GM12878 (cell line): ENCODE data around the gene SPAG7. TPM values are rescaled to one million over a fixed set of nuclear protein-coding genes. Genes with fewer than 3 reads are reported as not detected.
A peak's percentile ranks its signal among the peaks of the same experiment; 100 is the strongest.

Source experiments
- HDGF ChIP-seq: fragments of 450-650 bp; IDR thresholded peaks from 2 replicates; pipeline ENCODE4 v1.6.1; 2016; ENCODE audit warnings: antibody characterized with exemption
- IRF4 ChIP-seq: IDR thresholded peaks from 2 replicates; pipeline ENCODE4 v1.6.1; 2011; ENCODE audit warnings: low read depth, low read length
- JUND ChIP-seq: IDR thresholded peaks from 2 replicates; pipeline ENCODE4 v1.6.1; 2012; ENCODE audit warnings: low read depth, mild to moderate bottlenecking, low read length, improper control_type of control experiment, moderate library complexity
- MXI1 ChIP-seq: fragments of 150-350 bp; IDR thresholded peaks from 2 replicates; pipeline ENCODE4 v1.6.1; 2011; ENCODE audit warnings: low read depth, mild to moderate bottlenecking, inconsistent platforms, low read length, improper control_type of control experiment
- MYC ChIP-seq: IDR thresholded peaks from 2 replicates; pipeline ENCODE4 v1.6.1; 2011; ENCODE audit warnings: mild to moderate bottlenecking, low read length, moderate library complexity, inconsistent platforms; ENCODE audit not compliant: insufficient read depth, insufficient replicate concordance, insufficient read length, severe bottlenecking
- NR2C1 ChIP-seq: fragments of 450-650 bp; IDR thresholded peaks from 2 replicates; pipeline ENCODE4 v1.6.1; 2017; ENCODE audit warnings: antibody characterized with exemption, mild to moderate bottlenecking, moderate library complexity
- SMC3 ChIP-seq: IDR thresholded peaks from 2 replicates; pipeline ENCODE4 v1.6.1; 2011; ENCODE audit warnings: low read length, improper control_type of control experiment, borderline replicate concordance
- SREBF1 ChIP-seq: IDR thresholded peaks from 2 replicates; pipeline ENCODE4 v1.6.1; 2012; ENCODE audit warnings: mild to moderate bottlenecking, low read length
- SUPT20H ChIP-seq: IDR thresholded peaks from 2 replicates; pipeline ENCODE4 v1.6.1; 2011; ENCODE audit warnings: low read depth, mild to moderate bottlenecking, low read length, moderate library complexity, borderline replicate concordance; ENCODE audit not compliant: control insufficient read depth
- TAF1 ChIP-seq: IDR thresholded peaks from 2 replicates; pipeline ENCODE4 v1.6.1; 2011; ENCODE audit warnings: mild to moderate bottlenecking, low read depth, low read length, borderline replicate concordance
- ZNF207 ChIP-seq: fragments of 450-650 bp; IDR thresholded peaks from 2 replicates; pipeline ENCODE4 v1.6.1; 2014; ENCODE audit warnings: antibody characterized with exemption, mild to moderate bottlenecking, borderline replicate concordance
- ZNF622 ChIP-seq: fragments of 450-650 bp; IDR thresholded peaks from 2 replicates; pipeline ENCODE4 v1.6.1; 2017; ENCODE audit warnings: mild to moderate bottlenecking, inconsistent platforms
- polyA plus RNA-seq, 11 experiments: library from polyadenylated mRNA; depleted of rRNA in 4 of 11; unstranded in 6 of 11; stranded (reverse) in 5 of 11; fragments of >200 nt; fragmentation: Nextera tagmentation in 4 of 11; fragmentation: Illumina TruSeq in 1 of 11; extraction: Ambion mirVana in 4 of 11; extraction: Trizol in 1 of 11; gene quantifications; 1 replicate in 1 of 11; 2 replicates in 10 of 11; pipeline versions ENCODE4 v1.2.1 to v1.2.3, GENCODE V29; 2011 to 2016; ENCODE audit warnings: inconsistent platforms in 2 of 11, missing spikeins in 2 of 11, low read depth in 1 of 11
- total RNA-seq, 4 experiments: library from RNA; depleted of rRNA in 3 of 4; stranded (reverse); fragments of >200 nt in 3 of 4; fragmentation: Illumina TruSeq in 1 of 4; extraction: Trizol in 1 of 4; gene quantifications; 2 replicates each; pipeline versions ENCODE4 v1.2.1 to v1.2.3, GENCODE V29; 2013 to 2021
- TF ChIP-seq, protein P1 (sequence below): fragments of 450-650 bp; IDR thresholded peaks from 2 replicates; pipeline ENCODE4 v1.6.1; 2017; ENCODE audit warnings: mild to moderate bottlenecking, moderate library complexity
- TF ChIP-seq, protein P2 (sequence below): fragments of 450-650 bp; IDR thresholded peaks from 2 replicates; pipeline ENCODE4 v1.6.1; 2016; ENCODE audit warnings: mild to moderate bottlenecking
- TF ChIP-seq, protein P3 (sequence below): IDR thresholded peaks from 2 replicates; pipeline ENCODE4 v1.6.1; 2011; ENCODE audit warnings: borderline replicate concordance, low read depth, mild to moderate bottlenecking, moderate library complexity, low read length; ENCODE audit not compliant: insufficient read depth, poor library complexity, severe bottlenecking
- TF ChIP-seq, protein P4 (sequence below): fragments of 450-650 bp; IDR thresholded peaks from 2 replicates; pipeline ENCODE4 v1.6.1; 2017; ENCODE audit warnings: mild to moderate bottlenecking, moderate library complexity

Gene SPAG7
- total and polyA plus RNA-seq, 10 of the 15 experiments (the other 5 are each of a cell fraction or from before 2014, with no cell fraction given), result 7.9 to 146 (median 88.7) TPM

DNA sequence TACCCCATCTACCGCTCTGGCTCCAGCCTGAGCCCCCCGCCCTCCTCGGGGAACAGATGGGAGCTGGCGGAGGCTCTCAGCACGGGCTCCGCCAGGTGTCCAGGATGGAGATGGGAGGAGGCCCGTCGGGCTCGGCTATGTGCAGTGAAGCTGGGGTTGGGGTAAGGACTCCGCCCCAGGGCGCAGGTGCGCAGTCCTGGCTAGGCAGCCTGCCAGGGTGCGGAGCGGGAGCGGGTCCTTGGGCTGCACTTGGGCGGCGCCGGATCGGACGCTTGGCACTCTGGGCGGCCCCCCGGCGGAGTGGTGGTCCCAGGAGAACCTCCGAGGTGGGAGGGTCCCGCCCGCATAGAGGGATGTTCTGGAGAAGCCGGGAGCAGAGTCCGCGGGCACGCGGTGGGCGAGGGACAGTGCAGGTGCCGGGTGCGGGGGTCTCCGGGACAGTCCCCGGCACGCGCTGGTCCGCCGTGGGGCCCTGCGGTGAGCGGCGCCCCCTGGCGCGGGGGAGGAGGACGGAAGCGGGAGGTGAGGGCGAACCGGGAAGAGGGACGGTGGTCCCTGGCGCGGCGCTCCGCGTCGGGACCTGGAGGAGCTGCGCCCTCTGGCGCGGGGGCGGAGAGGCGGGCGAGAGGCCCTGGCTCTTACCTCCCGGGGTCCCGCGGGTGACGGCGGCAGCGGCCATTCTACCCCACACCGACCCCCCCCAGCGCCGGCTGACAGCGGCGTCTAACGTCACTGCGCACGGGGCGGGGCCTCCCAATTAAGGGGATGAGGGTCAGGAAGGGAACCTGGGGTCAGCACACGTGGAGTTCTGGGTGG, 19.5 kb upstream of the SPAG7 start, which contains the start of gene CAMTA2 (continued):
- TF ChIP-seq, protein P1, sequence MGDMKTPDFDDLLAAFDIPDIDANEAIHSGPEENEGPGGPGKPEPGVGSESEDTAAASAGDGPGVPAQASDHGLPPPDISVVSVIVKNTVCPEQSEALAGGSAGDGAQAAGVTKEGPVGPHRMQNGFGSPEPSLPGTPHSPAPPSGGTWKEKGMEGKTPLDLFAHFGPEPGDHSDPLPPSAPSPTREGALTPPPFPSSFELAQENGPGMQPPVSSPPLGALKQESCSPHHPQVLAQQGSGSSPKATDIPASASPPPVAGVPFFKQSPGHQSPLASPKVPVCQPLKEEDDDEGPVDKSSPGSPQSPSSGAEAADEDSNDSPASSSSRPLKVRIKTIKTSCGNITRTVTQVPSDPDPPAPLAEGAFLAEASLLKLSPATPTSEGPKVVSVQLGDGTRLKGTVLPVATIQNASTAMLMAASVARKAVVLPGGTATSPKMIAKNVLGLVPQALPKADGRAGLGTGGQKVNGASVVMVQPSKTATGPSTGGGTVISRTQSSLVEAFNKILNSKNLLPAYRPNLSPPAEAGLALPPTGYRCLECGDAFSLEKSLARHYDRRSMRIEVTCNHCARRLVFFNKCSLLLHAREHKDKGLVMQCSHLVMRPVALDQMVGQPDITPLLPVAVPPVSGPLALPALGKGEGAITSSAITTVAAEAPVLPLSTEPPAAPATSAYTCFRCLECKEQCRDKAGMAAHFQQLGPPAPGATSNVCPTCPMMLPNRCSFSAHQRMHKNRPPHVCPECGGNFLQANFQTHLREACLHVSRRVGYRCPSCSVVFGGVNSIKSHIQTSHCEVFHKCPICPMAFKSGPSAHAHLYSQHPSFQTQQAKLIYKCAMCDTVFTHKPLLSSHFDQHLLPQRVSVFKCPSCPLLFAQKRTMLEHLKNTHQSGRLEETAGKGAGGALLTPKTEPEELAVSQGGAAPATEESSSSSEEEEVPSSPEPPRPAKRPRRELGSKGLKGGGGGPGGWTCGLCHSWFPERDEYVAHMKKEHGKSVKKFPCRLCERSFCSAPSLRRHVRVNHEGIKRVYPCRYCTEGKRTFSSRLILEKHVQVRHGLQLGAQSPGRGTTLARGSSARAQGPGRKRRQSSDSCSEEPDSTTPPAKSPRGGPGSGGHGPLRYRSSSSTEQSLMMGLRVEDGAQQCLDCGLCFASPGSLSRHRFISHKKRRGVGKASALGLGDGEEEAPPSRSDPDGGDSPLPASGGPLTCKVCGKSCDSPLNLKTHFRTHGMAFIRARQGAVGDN, result peak; percentile 27; the same call in 1 of the 2 replicates
- TF ChIP-seq TAF1, result peak; percentile 62; the same call in 1 of the 2 replicates
- TF ChIP-seq ZNF622, result no peak
- TF ChIP-seq MYC, result peak; percentile 78
- TF ChIP-seq SREBF1, result 0 out of 2 replicates have a peak, but pooled peaks have one; percentile 42
- peak; percentile 23; the same call in 1 of the 2 replicates for TF ChIP-seq SMC3
- TF ChIP-seq, protein P2, sequence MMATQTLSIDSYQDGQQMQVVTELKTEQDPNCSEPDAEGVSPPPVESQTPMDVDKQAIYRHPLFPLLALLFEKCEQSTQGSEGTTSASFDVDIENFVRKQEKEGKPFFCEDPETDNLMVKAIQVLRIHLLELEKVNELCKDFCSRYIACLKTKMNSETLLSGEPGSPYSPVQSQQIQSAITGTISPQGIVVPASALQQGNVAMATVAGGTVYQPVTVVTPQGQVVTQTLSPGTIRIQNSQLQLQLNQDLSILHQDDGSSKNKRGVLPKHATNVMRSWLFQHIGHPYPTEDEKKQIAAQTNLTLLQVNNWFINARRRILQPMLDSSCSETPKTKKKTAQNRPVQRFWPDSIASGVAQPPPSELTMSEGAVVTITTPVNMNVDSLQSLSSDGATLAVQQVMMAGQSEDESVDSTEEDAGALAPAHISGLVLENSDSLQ, result peak; percentile 66
- 0 out of 2 replicates have a peak, but pooled peaks have one; percentile 4 for TF ChIP-seq JUND
- peak; percentile 31; the same call in 1 of the 2 replicates for TF ChIP-seq IRF4
- TF ChIP-seq HDGF, result peak; percentile 67; the same call in 1 of the 2 replicates
- TF ChIP-seq, protein P3, sequence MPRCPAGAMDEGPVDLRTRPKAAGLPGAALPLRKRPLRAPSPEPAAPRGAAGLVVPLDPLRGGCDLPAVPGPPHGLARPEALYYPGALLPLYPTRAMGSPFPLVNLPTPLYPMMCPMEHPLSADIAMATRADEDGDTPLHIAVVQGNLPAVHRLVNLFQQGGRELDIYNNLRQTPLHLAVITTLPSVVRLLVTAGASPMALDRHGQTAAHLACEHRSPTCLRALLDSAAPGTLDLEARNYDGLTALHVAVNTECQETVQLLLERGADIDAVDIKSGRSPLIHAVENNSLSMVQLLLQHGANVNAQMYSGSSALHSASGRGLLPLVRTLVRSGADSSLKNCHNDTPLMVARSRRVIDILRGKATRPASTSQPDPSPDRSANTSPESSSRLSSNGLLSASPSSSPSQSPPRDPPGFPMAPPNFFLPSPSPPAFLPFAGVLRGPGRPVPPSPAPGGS, result peak; percentile 14
- TF ChIP-seq SUPT20H, result no peak
- peak; percentile 51; the same call in 1 of the 2 replicates for TF ChIP-seq NR2C1
- TF ChIP-seq ZNF207, result peak; percentile 17; the same call in 1 of the 2 replicates
- peak; percentile 92 for TF ChIP-seq MXI1
- TF ChIP-seq, protein P4, sequence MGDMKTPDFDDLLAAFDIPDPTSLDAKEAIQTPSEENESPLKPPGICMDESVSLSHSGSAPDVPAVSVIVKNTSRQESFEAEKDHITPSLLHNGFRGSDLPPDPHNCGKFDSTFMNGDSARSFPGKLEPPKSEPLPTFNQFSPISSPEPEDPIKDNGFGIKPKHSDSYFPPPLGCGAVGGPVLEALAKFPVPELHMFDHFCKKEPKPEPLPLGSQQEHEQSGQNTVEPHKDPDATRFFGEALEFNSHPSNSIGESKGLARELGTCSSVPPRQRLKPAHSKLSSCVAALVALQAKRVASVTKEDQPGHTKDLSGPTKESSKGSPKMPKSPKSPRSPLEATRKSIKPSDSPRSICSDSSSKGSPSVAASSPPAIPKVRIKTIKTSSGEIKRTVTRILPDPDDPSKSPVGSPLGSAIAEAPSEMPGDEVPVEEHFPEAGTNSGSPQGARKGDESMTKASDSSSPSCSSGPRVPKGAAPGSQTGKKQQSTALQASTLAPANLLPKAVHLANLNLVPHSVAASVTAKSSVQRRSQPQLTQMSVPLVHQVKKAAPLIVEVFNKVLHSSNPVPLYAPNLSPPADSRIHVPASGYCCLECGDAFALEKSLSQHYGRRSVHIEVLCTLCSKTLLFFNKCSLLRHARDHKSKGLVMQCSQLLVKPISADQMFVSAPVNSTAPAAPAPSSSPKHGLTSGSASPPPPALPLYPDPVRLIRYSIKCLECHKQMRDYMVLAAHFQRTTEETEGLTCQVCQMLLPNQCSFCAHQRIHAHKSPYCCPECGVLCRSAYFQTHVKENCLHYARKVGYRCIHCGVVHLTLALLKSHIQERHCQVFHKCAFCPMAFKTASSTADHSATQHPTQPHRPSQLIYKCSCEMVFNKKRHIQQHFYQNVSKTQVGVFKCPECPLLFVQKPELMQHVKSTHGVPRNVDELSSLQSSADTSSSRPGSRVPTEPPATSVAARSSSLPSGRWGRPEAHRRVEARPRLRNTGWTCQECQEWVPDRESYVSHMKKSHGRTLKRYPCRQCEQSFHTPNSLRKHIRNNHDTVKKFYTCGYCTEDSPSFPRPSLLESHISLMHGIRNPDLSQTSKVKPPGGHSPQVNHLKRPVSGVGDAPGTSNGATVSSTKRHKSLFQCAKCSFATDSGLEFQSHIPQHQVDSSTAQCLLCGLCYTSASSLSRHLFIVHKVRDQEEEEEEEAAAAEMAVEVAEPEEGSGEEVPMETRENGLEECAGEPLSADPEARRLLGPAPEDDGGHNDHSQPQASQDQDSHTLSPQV, result peak; percentile 83; the same call in 1 of the 2 replicates
